HG03108 (cell line): ENCODE results near the gene ARHGAP26.

Experiments used
- ATAC-seq: cut with Tn5 transposase; IDR thresholded peaks from one replicate; pipeline ENCODE4 v1.9.1; 2021; ENCODE audit warnings: moderate library complexity; ENCODE audit not compliant: unreplicated experiment

Gene ARHGAP26

GRCh38 chr5:143168921-143169810 lies 399.0 kb downstream of the ARHGAP26 start:
- no peak for ATAC-seq

GRCh38 chr5:143170104-143170503 lies 399.9 kb downstream of the ARHGAP26 start:
- ATAC-seq: no peak

GRCh38 chr5:143170977-143171376 lies 400.8 kb downstream of the ARHGAP26 start:
- no peak for ATAC-seq

GRCh38 chr5:143172739-143173138 lies 402.6 kb downstream of the ARHGAP26 start:
- ATAC-seq: no peak

GRCh38 chr5:143173139-143173889 lies 403.1 kb downstream of the ARHGAP26 start:
- ATAC-seq: no peak

GRCh38 chr5:143174714-143175398 lies 404.7 kb downstream of the ARHGAP26 start:
- peak; percentile 93 for ATAC-seq

- no peak for ATAC-seq
Observed at GRCh38 chr5:143176048-143176447, 405.9 kb downstream of the ARHGAP26 start.

- ATAC-seq: no peak
Observed at GRCh38 chr5:143177263-143177983, 407.2 kb downstream of the ARHGAP26 start.

- no peak for ATAC-seq
Observed at GRCh38 chr5:143179126-143179740, 409.1 kb downstream of the ARHGAP26 start.

- no peak for ATAC-seq
Observed at GRCh38 chr5:143180751-143181150, 410.6 kb downstream of the ARHGAP26 start.

GRCh38 chr5:143181173-143181572 lies 411.0 kb downstream of the ARHGAP26 start:
- no peak for ATAC-seq

- no peak for ATAC-seq
Observed at GRCh38 chr5:143182106-143182505, 411.9 kb downstream of the ARHGAP26 start.

- peak; percentile 58 for ATAC-seq
Observed at GRCh38 chr5:143182901-143183820, 413.0 kb downstream of the ARHGAP26 start.

- no peak for ATAC-seq
Observed at GRCh38 chr5:143183989-143184388, 413.8 kb downstream of the ARHGAP26 start.

GRCh38 chr5:143186623-143187022 lies 416.4 kb downstream of the ARHGAP26 start:
- ATAC-seq: no peak

GRCh38 chr5:143187495-143187894 lies 417.3 kb downstream of the ARHGAP26 start:
- no peak for ATAC-seq

- no peak for ATAC-seq
Observed at GRCh38 chr5:143188083-143188482, 417.9 kb downstream of the ARHGAP26 start.

- no peak for ATAC-seq
Observed at GRCh38 chr5:143188692-143189091, 418.5 kb downstream of the ARHGAP26 start.

GRCh38 chr5:143190260-143190810 lies 420.2 kb downstream of the ARHGAP26 start:
- ATAC-seq: no peak
